NB4 (cell line): Measurements from ENCODE around the gene AHCTF1.

Experiments
- DNase-seq: peaks from one replicate; pipeline ENCODE4 v3.0.0; 2010; ENCODE audit warnings: low read depth
- H3K4me3 ChIP-seq: one replicate; pipeline ENCODE4 v1.5.1; 2011; ENCODE audit warnings: mild to moderate bottlenecking, low read depth, low read length, moderate library complexity
- MYC ChIP-seq: IDR thresholded peaks from 2 replicates; pipeline ENCODE4 v1.6.1; 2011; ENCODE audit warnings: low read depth, low read length
- POLR2A ChIP-seq: IDR thresholded peaks from 2 replicates; pipeline ENCODE4 v1.6.1; 2011; ENCODE audit warnings: mild to moderate bottlenecking; ENCODE audit not compliant: insufficient read length; ENCODE audit errors: extremely low read depth
- TF ChIP-seq, protein P1 (sequence below): IDR thresholded peaks from 2 replicates; pipeline ENCODE4 v1.6.1; 2011; ENCODE audit warnings: low read depth, low read length
- TF ChIP-seq, protein P2 (sequence below): IDR thresholded peaks from one replicate; pipeline ENCODE4 v1.5.1; 2012; ENCODE audit warnings: low read depth, low read length

Gene AHCTF1

DNA sequence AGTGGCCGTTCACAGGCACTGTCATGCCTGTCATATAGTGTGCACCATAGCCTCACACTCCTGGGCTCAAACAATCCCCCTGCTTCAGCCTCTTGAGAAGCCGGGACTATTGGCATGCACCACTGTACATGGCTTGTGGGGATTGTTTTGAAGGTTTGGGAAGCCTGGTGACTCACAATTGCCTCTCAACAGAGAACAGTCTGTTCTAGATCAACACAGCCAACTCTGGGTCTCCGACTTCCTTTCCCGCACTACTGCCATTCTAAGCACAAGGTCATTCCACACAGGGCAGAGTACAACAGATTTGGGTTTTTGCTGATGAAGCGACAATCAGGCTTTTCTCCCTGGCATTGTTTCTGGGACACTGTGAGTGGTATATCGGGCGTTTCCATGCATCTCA is 15.5 kb upstream of the AHCTF1 start:
- no peak overlapping the region for H3K4me3 ChIP-seq
- DNase-seq: no peak

DNA sequence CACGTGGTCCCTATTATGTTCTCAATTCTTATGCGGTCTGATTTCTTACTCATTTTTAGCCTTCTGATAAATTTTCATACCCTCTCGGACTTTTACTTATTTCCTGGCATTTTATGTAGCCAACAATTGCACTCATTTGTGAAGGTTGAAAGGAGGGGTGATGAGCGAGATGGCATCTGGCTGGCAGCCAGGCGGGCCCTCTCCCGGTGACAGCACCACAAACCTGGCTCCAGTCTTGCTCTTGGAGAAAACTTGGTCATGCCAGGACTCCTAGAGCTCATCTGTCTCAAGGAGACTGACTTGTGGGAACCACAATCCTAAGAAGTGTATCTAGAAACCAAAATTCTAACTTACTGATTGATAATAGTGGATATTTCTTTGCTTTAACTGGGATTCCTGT is 14.6 kb upstream of the AHCTF1 start:
- DNase-seq: no peak

More for the DNA sequence above, 15.5 kb upstream of the AHCTF1 start:
- TF ChIP-seq MYC: no peak
- TF ChIP-seq, protein P1, sequence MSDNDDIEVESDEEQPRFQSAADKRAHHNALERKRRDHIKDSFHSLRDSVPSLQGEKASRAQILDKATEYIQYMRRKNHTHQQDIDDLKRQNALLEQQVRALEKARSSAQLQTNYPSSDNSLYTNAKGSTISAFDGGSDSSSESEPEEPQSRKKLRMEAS: no peak
- TF ChIP-seq, protein P2, sequence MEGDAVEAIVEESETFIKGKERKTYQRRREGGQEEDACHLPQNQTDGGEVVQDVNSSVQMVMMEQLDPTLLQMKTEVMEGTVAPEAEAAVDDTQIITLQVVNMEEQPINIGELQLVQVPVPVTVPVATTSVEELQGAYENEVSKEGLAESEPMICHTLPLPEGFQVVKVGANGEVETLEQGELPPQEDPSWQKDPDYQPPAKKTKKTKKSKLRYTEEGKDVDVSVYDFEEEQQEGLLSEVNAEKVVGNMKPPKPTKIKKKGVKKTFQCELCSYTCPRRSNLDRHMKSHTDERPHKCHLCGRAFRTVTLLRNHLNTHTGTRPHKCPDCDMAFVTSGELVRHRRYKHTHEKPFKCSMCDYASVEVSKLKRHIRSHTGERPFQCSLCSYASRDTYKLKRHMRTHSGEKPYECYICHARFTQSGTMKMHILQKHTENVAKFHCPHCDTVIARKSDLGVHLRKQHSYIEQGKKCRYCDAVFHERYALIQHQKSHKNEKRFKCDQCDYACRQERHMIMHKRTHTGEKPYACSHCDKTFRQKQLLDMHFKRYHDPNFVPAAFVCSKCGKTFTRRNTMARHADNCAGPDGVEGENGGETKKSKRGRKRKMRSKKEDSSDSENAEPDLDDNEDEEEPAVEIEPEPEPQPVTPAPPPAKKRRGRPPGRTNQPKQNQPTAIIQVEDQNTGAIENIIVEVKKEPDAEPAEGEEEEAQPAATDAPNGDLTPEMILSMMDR: no peak
- TF ChIP-seq POLR2A: no peak

DNA sequence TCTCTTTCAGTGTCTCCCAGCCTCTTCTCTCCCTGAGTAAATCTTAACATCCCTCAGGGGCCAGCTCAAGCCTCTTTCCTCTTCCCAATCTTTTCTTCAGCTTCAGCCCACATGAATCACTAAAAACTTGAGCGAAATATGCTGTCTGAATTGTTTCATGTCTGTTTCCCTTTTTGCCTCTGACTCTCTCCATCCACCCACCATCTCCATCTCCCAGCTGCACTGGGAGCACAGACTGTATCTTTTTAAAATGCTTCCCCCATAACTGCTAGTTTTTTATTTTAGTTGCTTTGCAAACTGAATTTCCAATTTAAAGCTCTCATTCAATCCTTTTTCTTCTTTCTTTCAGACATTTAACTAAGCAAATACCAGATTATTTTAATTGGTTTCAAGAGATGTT is 3.0 kb upstream of the AHCTF1 start:
- TF ChIP-seq, protein P1: no peak
- TF ChIP-seq POLR2A (no peak), MYC (no peak)
- TF ChIP-seq, protein P2: no peak
- DNase-seq: no peak
- H3K4me3 ChIP-seq: no peak overlapping the region

More for the DNA sequence above, 14.6 kb upstream of the AHCTF1 start:
- TF ChIP-seq POLR2A (no peak), MYC (no peak)
- TF ChIP-seq, protein P1: no peak
- TF ChIP-seq, protein P2: no peak
- no peak overlapping the region for H3K4me3 ChIP-seq

DNA sequence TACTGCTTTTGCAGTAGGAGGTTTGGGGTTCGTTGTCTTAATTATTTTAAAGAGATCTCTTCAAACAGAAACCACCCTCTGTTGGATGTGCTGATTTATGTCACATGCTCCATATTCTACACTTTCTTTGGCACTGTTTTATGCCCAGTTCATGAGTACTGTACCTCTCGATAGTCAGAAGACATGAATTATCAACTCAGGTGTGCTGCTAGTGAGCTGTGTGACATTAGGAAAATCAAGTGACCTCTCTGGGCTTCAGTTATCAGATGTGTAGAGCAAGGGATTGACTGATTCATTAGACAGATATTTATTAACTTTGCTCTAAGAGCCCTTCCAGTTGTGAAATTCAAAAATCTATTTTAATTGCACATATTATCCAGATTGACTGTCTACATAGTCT is 2.1 kb upstream of the AHCTF1 start:
- TF ChIP-seq MYC (no peak), POLR2A (no peak)
- TF ChIP-seq, protein P2: no peak
- TF ChIP-seq, protein P1: no peak
- DNase-seq: no peak
- H3K4me3 ChIP-seq: no peak overlapping the region

DNA sequence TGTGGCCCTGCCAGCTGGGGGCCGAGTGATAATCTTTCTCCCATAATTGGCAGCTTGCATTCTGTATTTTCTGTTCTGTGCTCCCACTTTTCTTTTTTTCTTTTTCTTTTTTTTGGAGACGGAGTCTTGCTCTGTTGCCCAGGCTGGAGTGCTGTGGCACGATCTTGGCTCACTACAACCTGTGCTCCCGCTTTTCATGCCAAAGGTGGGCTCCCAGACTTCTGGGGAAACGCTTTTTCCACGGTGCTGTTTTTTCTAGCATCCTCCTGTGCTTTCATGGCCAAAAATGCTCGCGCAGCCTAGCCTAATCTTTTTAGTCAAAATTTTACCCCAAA is 585 bp upstream of the AHCTF1 start:
- H3K4me3 ChIP-seq: peak overlapping the region; percentile 67
- no peak for DNase-seq
- TF ChIP-seq POLR2A (no peak), MYC (no peak)
- TF ChIP-seq, protein P1: no peak
- TF ChIP-seq, protein P2: no peak
